ENCODE measurements around the gene SEC22C.

SEC22C gene

GRCh38 chr3:42498034-42498433, 83.7 kb downstream of the SEC22C start:
- no peak for DNase-seq (ENCODE audit: low read depth in 2 of 2)
